BE2C (cell line): Measurements from ENCODE around the gene NALCN.

ENCODE experiments used
- DNase-seq: peaks from one replicate; pipeline ENCODE4 v3.0.0-alpha.2; 2020
- H3K27me3 ChIP-seq: fragments of 250-450 bp; sonication (Bioruptor Pico); 2 replicates; pipeline ENCODE4 v1.5.1; 2020; ENCODE audit warnings: mild to moderate bottlenecking
- H3K36me3 ChIP-seq: fragments of 250-450 bp; sonication (Bioruptor Pico); 2 replicates; pipeline ENCODE4 v1.5.1; 2020; ENCODE audit warnings: mild to moderate bottlenecking
- H3K4me1 ChIP-seq: fragments of 250-450 bp; sonication (Bioruptor Pico); 2 replicates; pipeline ENCODE4 v1.5.1; 2020
- H3K4me3 ChIP-seq: 2 replicates; pipeline ENCODE4 v1.5.1; 2011; ENCODE audit warnings: low read depth, low read length
- H3K9me3 ChIP-seq: fragments of 250-450 bp; sonication (Bioruptor Pico); 2 replicates; pipeline ENCODE4 v1.5.1; 2020
- TF ChIP-seq, protein P1 (sequence below): IDR thresholded peaks from 2 replicates; pipeline ENCODE4 v1.5.1; 2012; ENCODE audit warnings: mild to moderate bottlenecking, low read depth, low read length

NALCN gene

DNA sequence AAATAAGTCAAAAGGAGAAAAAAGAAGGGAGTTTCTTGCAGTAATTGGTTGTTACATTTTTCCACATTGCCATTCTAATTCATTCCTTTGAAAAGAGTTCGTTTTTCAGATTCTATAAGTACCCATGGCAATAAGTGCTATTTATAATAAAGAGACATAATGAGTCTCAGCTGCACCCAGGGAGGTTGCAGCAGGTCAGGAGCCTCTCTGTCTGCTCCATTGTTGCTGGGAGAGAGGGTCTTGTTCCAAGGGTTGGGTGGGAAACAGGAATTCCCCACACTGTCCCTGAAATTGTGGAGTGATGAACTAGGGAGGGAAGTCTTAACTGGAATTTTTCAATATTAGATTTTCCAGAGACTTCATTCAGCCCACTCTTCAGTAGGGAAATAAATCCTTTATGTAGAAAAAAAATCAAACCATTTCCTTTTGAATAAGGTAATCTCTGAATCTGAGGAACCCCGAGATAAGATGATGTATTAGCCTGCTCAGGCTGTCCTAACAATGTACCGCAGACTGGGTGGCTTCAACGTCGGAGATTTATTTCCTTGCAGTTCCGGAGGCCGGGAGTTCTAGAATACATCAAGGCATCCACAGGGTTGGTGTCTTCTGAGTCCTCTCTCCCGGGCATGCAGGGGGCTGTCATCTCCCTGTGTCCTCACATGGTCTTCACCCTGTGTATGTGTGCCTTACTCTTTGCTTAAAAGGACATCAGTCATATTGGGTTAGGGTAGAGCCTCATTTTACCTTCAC, 399.0 kb downstream of the NALCN start:
- Histone ChIP-seq H3K4me3 (no peak overlapping the region), H3K4me1 (no peaks in the 10 kb centered on the region), H3K36me3 (no peaks in the 10 kb centered on the region), H3K9me3 (no peaks in the 10 kb centered on the region), H3K27me3 (no peaks in the 10 kb centered on the region)
- no peak for DNase-seq
- TF ChIP-seq, protein P1, sequence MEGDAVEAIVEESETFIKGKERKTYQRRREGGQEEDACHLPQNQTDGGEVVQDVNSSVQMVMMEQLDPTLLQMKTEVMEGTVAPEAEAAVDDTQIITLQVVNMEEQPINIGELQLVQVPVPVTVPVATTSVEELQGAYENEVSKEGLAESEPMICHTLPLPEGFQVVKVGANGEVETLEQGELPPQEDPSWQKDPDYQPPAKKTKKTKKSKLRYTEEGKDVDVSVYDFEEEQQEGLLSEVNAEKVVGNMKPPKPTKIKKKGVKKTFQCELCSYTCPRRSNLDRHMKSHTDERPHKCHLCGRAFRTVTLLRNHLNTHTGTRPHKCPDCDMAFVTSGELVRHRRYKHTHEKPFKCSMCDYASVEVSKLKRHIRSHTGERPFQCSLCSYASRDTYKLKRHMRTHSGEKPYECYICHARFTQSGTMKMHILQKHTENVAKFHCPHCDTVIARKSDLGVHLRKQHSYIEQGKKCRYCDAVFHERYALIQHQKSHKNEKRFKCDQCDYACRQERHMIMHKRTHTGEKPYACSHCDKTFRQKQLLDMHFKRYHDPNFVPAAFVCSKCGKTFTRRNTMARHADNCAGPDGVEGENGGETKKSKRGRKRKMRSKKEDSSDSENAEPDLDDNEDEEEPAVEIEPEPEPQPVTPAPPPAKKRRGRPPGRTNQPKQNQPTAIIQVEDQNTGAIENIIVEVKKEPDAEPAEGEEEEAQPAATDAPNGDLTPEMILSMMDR, result no peak

DNA sequence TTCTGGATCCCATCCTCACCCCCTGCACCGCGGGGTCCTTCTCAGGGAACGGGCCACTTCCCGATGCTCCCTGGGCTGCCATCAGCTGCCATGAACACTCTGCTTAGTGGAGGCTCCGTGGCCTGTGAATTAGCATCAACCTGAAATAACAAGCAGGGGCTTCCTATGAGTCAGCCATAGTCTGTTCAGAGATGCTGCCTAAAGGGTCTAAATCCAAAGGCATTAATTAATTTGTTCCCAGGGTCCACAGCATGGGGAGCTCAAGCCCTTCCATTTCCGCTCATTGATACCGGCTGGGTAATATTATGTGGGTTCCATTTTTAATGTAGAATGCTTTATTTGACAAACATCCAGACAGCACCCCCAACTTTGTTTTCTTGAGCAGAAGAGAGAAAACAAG, 399.8 kb downstream of the NALCN start:
- Histone ChIP-seq H3K27me3 (no peaks in the 10 kb centered on the region), H3K4me3 (no peak overlapping the region), H3K9me3 (no peaks in the 10 kb centered on the region), H3K4me1 (no peaks in the 10 kb centered on the region), H3K36me3 (no peaks in the 10 kb centered on the region)
- DNase-seq, result no peak
- TF ChIP-seq, protein P1, result no peak

DNA sequence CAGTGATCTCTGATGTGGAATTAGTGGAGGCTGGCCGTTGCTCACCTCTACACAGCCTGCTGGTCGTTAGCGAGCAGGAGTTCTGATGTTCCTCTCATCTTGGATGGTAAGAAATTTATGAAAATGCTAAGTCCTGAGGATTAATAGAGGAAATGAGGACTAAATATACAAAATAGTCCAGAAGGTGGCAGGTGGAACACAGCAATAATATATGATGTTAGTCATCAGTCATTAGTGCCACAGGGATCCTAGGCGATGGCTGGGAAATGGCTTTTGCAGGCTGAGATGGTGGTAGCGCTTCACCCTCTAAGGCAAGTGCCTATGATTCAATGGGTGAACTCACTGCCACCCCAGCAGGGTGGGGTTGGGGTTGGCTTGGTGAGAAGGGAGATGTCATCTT, 403.1 kb downstream of the NALCN start:
- no peak overlapping the region for H3K4me3 ChIP-seq
- no peaks in the 10 kb centered on the region for H3K27me3 ChIP-seq
- no peaks in the 10 kb centered on the region for H3K4me1 ChIP-seq
- no peak for DNase-seq
- TF ChIP-seq, protein P1, result no peak
- H3K36me3 ChIP-seq, result no peaks in the 10 kb centered on the region
- H3K9me3 ChIP-seq, result no peaks in the 10 kb centered on the region

DNA sequence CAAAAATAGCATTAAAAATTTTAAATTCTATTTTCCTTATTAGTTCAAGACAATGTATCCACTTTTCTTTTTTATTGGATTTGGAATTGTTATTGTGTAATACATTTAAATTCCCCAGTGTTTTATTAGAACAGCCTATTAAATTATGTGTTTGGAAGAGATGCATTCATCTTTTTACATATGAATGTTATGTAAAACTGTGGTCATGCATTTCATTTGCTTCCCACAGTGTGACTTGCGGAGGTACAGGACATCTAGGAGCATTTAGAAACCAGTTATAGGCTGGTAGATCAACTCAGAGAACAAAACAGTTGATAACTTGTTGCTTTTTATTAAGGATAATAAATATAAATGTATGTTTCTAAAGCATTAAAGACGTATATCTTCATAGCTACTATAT, 406.2 kb downstream of the NALCN start:
- DNase-seq, result no peak
- TF ChIP-seq, protein P1, result no peak
- H3K36me3 ChIP-seq, result no peaks in the 10 kb centered on the region
- H3K9me3 ChIP-seq, result no peaks in the 10 kb centered on the region
- H3K4me3 ChIP-seq, result no peak overlapping the region
- no peaks in the 10 kb centered on the region for H3K27me3 ChIP-seq
- no peaks in the 10 kb centered on the region for H3K4me1 ChIP-seq

DNA sequence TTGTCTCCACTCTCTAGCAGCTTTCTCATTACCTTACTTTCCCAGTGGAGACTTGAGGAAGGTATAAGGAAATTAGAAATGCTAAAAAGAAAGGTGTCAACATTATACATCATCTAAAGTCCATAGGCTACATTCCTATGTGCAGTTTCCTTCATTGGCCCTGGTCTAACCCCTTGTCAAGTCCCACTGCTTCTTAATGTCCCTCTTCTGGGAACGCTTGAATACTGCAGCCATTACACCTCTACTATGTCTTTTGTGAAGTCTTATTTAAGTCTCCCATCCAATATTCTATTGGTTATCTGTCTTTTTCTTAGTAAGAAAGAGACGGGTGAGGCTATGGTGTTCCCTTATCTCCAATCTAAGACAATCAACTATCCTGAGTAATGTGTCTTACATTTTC, 409.1 kb downstream of the NALCN start:
- no peak for DNase-seq
- TF ChIP-seq, protein P1, result no peak
- Histone ChIP-seq H3K4me3 (no peak overlapping the region), H3K27me3 (no peaks in the 10 kb centered on the region), H3K9me3 (no peaks in the 10 kb centered on the region), H3K36me3 (no peaks in the 10 kb centered on the region), H3K4me1 (no peaks in the 10 kb centered on the region)
